ENCODE results near the gene ZNF398.

The ZNF398 gene

DNA sequence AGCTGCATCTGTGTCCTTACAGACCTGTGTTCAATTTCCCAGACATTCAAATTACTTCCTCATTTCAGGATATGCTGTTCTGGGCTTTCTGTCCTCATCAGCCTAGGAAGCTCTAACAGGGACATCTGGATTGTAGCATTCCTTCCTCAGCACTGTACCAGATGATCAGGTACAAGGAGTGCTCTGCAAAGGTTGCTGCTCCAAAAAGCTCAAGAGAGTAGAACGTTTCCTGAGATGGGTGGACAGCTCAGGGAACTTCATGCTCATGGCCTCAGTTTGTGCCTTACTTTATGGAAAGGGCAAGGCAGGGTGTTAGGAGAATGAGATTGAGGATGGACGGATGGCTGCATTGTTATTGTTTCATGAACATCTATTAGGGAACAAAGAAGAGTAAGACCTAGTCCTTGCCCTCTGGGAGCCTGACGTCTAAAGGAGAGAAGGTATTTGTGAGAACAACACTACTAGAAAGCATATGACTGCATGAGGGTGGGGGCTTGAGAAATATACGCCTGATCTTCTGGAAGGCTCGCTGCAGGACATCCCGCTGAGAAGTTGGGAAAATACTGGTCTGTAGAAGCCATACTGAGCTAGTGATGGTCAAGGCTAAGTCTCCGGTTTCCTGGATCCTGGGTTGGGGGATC is 81.7 kb downstream of the ZNF398 start:
- no peak for DNase-seq

- no peak for DNase-seq
These were observed 82.3 kb downstream of the ZNF398 start for GRCh38 chr7:149229526-149229925.

DNA sequence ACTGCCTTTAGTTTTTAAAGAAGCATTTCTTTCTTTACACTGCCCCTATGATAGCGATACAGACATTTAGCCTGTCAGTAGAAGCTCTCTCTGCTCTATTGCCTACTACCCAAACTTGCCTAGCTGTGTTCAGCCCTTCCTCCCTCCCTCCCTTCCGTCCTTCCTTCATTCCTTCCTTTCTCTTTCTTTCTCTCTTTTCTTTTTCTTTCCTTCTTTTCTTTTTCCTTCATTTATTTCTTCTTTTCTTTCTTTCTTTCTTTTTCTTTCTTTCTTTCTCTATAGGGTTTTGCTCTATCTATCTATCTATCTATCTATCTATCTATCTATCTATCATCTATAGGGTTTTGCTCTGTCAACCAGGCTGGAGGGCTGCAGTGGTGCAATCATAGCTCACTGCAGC is 85.1 kb downstream of the ZNF398 start:
- no peak for DNase-seq

Data from GOT3 (cell line).